Ovary (tissue), 3 donors: ENCODE data around the gene HGF.

ENCODE experiments used
- CTCF ChIP-seq, 3 donors: fragments of 450-650 bp in 2 of 3; fragments of 200-600 bp in 1 of 3; IDR thresholded peaks; one replicate each; pipeline versions ENCODE4 v1.5.1 to v1.8.0; 2016 to 2022; ENCODE audit warnings: antibody characterized with exemption in 3 of 3, mild to moderate bottlenecking in 1 of 3
- POLR2A ChIP-seq: fragments of 450-650 bp; IDR thresholded peaks from one replicate; pipeline ENCODE4 v1.6.1; 2017; ENCODE audit warnings: antibody characterized with exemption, mild to moderate bottlenecking, moderate library complexity
- donor health status: DM: no; HTN: no; CAD: no.

GRCh38 chr7:81690251-81690650 is 79.6 kb downstream of the HGF start:
- no peak for TF ChIP-seq CTCF (IDR thresholded peaks at IDR 0.05)
- TF ChIP-seq POLR2A = no peak
